Measurements from ENCODE around the gene DEDD2. TPM values are rescaled to one million over a fixed set of nuclear protein-coding genes. Genes with fewer than 3 reads are reported as not detected.

Gene DEDD2
- polyA plus RNA-seq, 3 donors = 23.8 to 30.5 (median 29.2) TPM

GRCh38 chr19:42189133-42189532 lies 28.3 kb downstream of the DEDD2 start:
- DNase-seq (ENCODE audit: extremely low read depth in 1 of 11, low read depth in 9 of 11, low spot score in 4 of 11) = no peak

DNA sequence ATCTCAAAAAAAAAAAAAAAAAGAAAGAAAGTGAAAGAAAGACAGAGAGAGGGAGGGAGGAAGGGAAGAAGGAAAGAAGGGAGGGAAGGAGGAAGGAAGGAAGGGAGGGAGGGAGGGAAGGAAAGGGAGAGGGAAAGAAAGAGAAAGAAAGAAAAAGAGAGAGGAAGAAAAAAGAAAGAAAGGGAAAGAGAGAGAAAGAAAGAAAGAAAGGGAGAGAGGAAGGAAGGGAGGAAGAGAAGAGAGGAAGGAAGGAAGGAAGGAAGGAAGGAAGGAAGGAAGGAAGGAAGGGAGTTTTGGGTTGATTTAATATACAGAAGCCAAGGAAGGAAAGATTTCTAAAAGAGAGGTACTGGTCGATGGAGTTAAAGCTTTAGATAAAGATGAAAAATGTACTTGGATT lies 28.8 kb downstream of the DEDD2 start:
- no peak for DNase-seq (ENCODE audit: extremely low read depth in 1 of 11, low read depth in 9 of 11, low spot score in 4 of 11)

DNA sequence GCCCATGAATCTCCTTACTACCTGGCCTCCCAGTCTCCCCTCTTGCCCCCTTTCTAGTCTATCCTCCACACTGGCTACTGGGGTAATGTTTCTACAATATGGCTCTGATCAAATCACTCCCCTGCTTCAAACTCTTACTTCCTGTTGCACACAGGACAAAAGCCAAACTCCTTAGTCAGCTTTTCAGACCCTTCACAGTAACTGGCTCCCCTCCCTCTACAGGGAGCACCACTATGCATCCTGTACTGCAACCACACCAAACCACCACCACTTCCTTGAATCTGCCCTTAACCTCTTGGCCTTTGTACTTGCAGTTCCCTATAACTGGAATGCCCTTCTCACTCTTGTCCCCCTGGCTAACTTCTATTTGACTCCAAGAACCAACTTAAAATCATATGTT lies 32.2 kb downstream of the DEDD2 start:
- DNase-seq (ENCODE audit: extremely low read depth in 1 of 11, low read depth in 9 of 11, low spot score in 4 of 11) = no peak

DNA sequence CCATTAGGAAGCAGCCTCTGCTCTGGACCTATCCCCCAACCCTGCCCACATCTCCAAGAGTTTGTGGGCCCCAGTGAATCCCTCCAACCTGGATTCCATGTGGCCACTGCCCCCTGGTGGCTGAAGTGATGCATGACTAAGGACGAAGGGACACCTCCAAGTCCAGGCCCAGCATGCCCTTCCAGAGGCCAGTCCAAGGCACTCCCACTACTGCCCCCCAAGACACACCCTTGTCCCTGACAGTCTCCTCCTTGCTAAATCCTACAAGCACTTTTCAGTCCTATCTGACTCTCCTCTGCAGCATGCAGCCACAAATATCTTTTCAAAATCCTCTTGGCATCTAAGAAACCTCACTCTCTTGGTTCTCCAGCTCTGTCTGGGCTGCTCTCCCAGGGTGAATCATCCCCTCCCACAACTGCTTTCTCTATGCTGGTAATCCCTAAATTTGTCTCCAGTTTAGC lies 33.0 kb downstream of the DEDD2 start:
- peak in 9 of 11 donors; percentile 22 to 65 (median 42) for DNase-seq (ENCODE audit: extremely low read depth in 1 of 11, low read depth in 9 of 11, low spot score in 4 of 11)

- no peak for DNase-seq (ENCODE audit: extremely low read depth in 1 of 11, low read depth in 9 of 11, low spot score in 4 of 11)
These were observed 38.4 kb downstream of the DEDD2 start for GRCh38 chr19:42178791-42179674.

GRCh38 chr19:42177686-42178019 lies 39.8 kb downstream of the DEDD2 start:
- no peak for DNase-seq (ENCODE audit: extremely low read depth in 1 of 11, low read depth in 9 of 11, low spot score in 4 of 11)

DNA sequence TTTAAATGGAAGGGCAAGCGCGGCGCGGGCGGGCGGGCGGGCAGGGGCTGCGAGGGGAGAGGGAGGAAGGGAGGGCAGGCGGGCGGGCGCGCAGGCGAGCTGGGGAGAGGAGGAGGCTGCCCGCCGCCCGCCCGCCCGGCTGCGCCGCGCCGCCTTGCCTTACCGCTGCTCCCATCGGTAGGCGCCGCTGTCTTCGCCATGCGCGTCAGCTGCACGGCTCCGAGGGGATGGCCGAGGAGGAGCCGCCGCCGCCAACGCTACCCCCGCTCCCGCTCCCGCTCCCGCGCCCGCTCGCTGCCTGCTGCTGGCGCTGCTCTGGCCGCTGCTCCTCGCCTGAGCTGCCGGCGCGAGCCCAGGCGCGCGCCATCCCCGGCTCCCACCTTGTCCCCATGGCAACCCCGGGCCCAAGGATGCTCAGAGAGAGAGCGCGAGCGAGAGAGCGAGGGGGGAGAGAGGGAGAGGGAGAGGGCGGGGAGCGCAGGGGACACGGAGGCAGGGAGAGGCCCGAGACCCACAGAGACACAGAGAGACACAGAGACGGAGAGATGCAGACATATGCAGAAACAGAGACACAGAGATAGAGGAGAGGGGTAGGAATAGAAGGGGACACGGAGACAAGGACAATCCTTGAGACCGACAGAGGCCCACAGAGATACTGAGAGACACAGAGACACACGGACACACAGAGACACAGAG lies 40.3 kb downstream of the DEDD2 start:
- DNase-seq (ENCODE audit: extremely low read depth in 1 of 11, low read depth in 9 of 11, low spot score in 4 of 11) = peak in 10 of 11 donors; percentile 27 to 62 (median 56)

GRCh38 chr19:42176649-42176989 lies 40.9 kb downstream of the DEDD2 start:
- DNase-seq (ENCODE audit: extremely low read depth in 1 of 11, low read depth in 9 of 11, low spot score in 4 of 11) = peak in 2 of 11 donors; percentile 6 to 7

- DNase-seq (ENCODE audit: extremely low read depth in 1 of 11, low read depth in 9 of 11, low spot score in 4 of 11) = peak in 2 of 11 donors; percentile 2 to 4
These were observed 41.4 kb downstream of the DEDD2 start for GRCh38 chr19:42175952-42176648.

GRCh38 chr19:42174958-42175734 lies 42.3 kb downstream of the DEDD2 start:
- no peak for DNase-seq (ENCODE audit: extremely low read depth in 1 of 11, low read depth in 9 of 11, low spot score in 4 of 11)

DNA sequence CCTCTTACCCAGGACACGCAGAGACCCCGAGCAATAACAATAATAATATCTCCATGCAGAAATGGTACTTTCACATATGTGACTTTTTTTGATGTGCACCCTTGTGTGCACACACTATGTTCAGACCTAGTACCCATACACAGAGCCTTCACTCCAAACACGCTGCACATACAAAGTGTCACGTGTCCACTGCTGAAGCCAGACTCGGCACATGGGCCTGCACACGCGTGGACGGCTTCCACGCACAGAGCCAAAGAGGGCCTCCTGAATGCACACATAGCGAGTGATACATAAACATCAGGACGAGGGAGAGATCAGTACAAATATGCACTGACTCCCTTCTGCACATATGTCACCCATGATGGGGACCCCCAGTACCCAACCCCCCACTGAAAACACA lies 43.3 kb downstream of the DEDD2 start:
- no peak for DNase-seq (ENCODE audit: extremely low read depth in 1 of 11, low read depth in 9 of 11, low spot score in 4 of 11)

DNA sequence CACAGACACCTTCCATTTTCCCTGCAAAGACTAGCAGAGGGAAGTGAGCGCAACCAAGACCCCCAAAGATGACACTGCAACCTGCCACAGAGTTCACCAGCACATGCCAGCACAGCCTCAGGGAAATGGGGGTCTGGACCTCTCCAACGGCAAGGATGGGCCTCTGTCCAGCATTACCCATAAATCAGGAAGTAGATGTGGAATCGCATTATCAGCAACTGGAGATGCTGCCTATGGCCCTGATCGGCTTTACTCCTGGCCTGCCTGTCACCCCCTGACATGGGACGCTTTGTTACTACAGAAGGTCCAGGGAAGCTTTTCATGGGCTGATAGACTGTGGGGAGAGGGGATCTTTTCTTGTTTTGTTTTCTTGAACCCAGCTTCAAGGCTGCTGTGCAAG lies 43.8 kb downstream of the DEDD2 start:
- no peak for DNase-seq (ENCODE audit: extremely low read depth in 1 of 11, low read depth in 9 of 11, low spot score in 4 of 11)

DNA sequence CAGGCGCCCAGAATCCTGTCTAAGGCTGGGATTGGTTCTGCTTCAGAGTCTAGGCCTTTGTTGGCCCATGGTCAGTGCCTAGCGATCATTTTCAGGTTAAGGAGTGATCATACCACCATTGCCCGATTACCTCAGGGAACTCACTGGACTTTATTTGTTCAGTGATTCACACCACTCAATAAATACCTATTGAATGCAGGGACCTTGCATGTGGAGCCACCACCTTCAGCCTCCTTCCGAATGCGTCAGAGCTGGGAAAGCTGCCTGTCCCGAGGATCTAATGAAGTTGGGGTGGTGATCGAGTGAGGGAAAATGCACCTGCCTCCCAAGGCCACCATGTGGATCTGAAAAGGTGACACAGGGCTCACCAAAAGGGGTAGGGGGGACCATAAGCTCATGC lies 45.2 kb downstream of the DEDD2 start:
- DNase-seq (ENCODE audit: extremely low read depth in 1 of 11, low read depth in 9 of 11, low spot score in 4 of 11) = no peak

GRCh38 chr19:42170715-42171114 lies 46.8 kb downstream of the DEDD2 start:
- DNase-seq (ENCODE audit: extremely low read depth in 1 of 11, low read depth in 9 of 11, low spot score in 4 of 11) = no peak

- no peak for DNase-seq (ENCODE audit: extremely low read depth in 1 of 11, low read depth in 9 of 11, low spot score in 4 of 11)
These were observed 47.7 kb downstream of the DEDD2 start for GRCh38 chr19:42169486-42170413.

GRCh38 chr19:42168206-42168605 lies 49.3 kb downstream of the DEDD2 start:
- DNase-seq (ENCODE audit: extremely low read depth in 1 of 11, low read depth in 9 of 11, low spot score in 4 of 11) = no peak

- DNase-seq (ENCODE audit: extremely low read depth in 1 of 11, low read depth in 9 of 11, low spot score in 4 of 11) = no peak
These were observed 51.2 kb downstream of the DEDD2 start for GRCh38 chr19:42166316-42166715.

DNA sequence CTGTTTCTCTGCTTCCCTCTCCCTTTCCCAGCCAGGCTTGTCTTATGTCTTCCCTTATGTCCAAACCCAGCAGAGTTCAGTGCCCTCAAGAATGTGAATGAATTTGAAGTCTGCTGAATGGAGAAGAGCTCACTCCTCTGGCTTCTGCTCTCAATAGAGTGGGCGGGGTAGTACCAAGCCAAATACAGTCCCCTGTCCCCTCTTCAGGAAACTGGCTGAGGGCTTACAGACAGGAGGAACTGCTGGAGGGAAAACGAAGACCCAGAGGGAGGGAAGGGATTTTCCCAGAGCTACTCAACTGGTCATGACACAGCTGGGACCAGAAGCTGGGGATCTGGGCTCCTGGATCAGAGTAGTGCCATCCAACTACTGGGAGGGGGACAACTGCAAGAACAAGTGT lies 52.3 kb downstream of the DEDD2 start:
- DNase-seq (ENCODE audit: extremely low read depth in 1 of 11, low read depth in 9 of 11, low spot score in 4 of 11) = no peak

All from renal cortex interstitium (tissue), 11 donors.